Activated CD4-positive, CD25-positive, alpha-beta regulatory T cell treated with anti-CD3 and anti-CD28 coated beads, Interleukin-2, amount 50 U/mL, for 72 hours (primary cell): ENCODE measurements around the gene PCDHA10.
"Not testable (repeated sequence)": the region's sequence is repeated elsewhere in the genome, so short reads cannot be mapped to it uniquely, and the experiment has no call there.

ENCODE experiments used
- DNase-seq: peaks from one replicate; pipeline ENCODE4 v3.0.0; 2021

Gene PCDHA10

GRCh38 chr5:140842798-140843733 is 12.6 kb upstream of the PCDHA10 start:
- DNase-seq: no peak

- not testable (repeated sequence) for DNase-seq
Observed at GRCh38 chr5:140848139-140849102, 7.3 kb upstream of the PCDHA10 start, which contains the start of gene PCDHA9. TSS of gene PCDHA9 (plus strand) at chr5:140848382. CDS start at chr5:140848496, 114 bp downstream.

GRCh38 chr5:140849831-140850634 is 5.7 kb upstream of the PCDHA10 start:
- not testable (repeated sequence) for DNase-seq

- no peak for DNase-seq
Observed at GRCh38 chr5:140857177-140857986, 1.7 kb downstream of the PCDHA10 start.

- DNase-seq: no peak
Observed at GRCh38 chr5:140857987-140858240, 2.2 kb downstream of the PCDHA10 start.

- DNase-seq: no peak
Observed at GRCh38 chr5:140862441-140863295, 7.0 kb downstream of the PCDHA10 start.

- DNase-seq: no peak
Observed at GRCh38 chr5:140868721-140869554, 13.2 kb downstream of the PCDHA10 start, which contains the start of gene PCDHA11. TSS of gene PCDHA11 (plus strand) at chr5:140868957. CDS start at chr5:140869104, 147 bp downstream.

GRCh38 chr5:140869555-140869886 is 13.8 kb downstream of the PCDHA10 start:
- DNase-seq: no peak

- no peak for DNase-seq
Observed at GRCh38 chr5:140870221-140871201, 14.8 kb downstream of the PCDHA10 start.

GRCh38 chr5:140875085-140876065 is 19.7 kb downstream of the PCDHA10 start, which contains the start of gene PCDHA12:
TSS of gene PCDHA12 (plus strand) at chr5:140875308. CDS start at chr5:140875473, 165 bp downstream.
- no peak for DNase-seq

GRCh38 chr5:140876541-140877261 is 21.0 kb downstream of the PCDHA10 start:
- not testable (repeated sequence) for DNase-seq

GRCh38 chr5:140877262-140877581 is 21.5 kb downstream of the PCDHA10 start:
- DNase-seq: no peak

- DNase-seq: no peak
Observed at GRCh38 chr5:140881889-140882590, 26.3 kb downstream of the PCDHA10 start, which contains the start of gene PCDHA13. TSS of gene PCDHA13 (plus strand) at chr5:140882124. CDS start at chr5:140882269, 145 bp downstream.

- no peak for DNase-seq
Observed at GRCh38 chr5:140882591-140882899, 26.8 kb downstream of the PCDHA10 start.

- DNase-seq: no peak
Observed at GRCh38 chr5:140883373-140883772, 27.7 kb downstream of the PCDHA10 start.
